Right lobe of liver (tissue), 6 donors: ENCODE measurements around the gene NAXD. TPM values are rescaled to one million over a fixed set of nuclear protein-coding genes. Genes with fewer than 3 reads are reported as not detected.

Source experiments
- ATAC-seq, 4 donors: fragments of 200-7000 bp; cut with Tn5 transposase; one replicate each; pipeline ENCODE4 v1.9.1; 2020; ENCODE audit warnings: mild to moderate bottlenecking in 4 of 4, moderate library complexity in 4 of 4
- DNase-seq, 3 donors: peaks; one replicate each; pipeline ENCODE4 v3.0.0-alpha.2; 2020
- H3K27ac ChIP-seq, 3 donors: fragments of 200-600 bp; one replicate each; pipeline ENCODE4 v1.8.0; 2022
- H3K27me3 ChIP-seq, 2 donors: fragments of 200-600 bp; one replicate each; pipeline ENCODE4 v1.8.0; 2022
- H3K36me3 ChIP-seq, 4 donors: fragments of 200-600 bp; sonication (generic) in 1 of 4; one replicate each; pipeline versions ENCODE4 v1.5.1 to v1.8.0; 2017 to 2022; ENCODE audit warnings: control low read depth in 1 of 4
- H3K4me1 ChIP-seq, 4 donors: fragments of 200-600 bp; sonication (generic) in 1 of 4; one replicate each; pipeline versions ENCODE4 v1.5.1 to v1.8.0; 2017 to 2022; ENCODE audit warnings: control low read depth in 1 of 4
- H3K4me3 ChIP-seq, 3 donors: fragments of 200-600 bp; one replicate each; pipeline ENCODE4 v1.8.0; 2022
- H3K9me3 ChIP-seq, 4 donors: fragments of 200-600 bp; sonication (generic) in 1 of 4; one replicate each; pipeline versions ENCODE4 v1.5.1 to v1.8.0; 2017 to 2022; ENCODE audit warnings: control low read depth in 1 of 4
- CTCF ChIP-seq, 4 donors: fragments of 200-600 bp in 3 of 4; fragments of 450-650 bp in 1 of 4; IDR thresholded peaks; one replicate each; pipeline versions ENCODE4 v1.5.1 to v1.8.0; 2016 to 2022; ENCODE audit warnings: antibody characterized with exemption in 4 of 4, mild to moderate bottlenecking in 2 of 4
- POLR2A ChIP-seq: fragments of 450-650 bp; IDR thresholded peaks from one replicate; pipeline ENCODE4 v1.6.1; 2017; ENCODE audit warnings: antibody characterized with exemption, mild to moderate bottlenecking
- WGBS: methylation state at CpG from one replicate; pipeline ENCODE4 v1.1.6; 2018; ENCODE audit warnings: low coverage, low lambda C conversion rate; ENCODE audit not compliant: insufficient coverage; ENCODE audit errors: missing lambda C conversion rate; 5-methylcytosine and 5-hydroxymethylcytosine counted together
- intact Hi-C, 2 donors: fragments of 100-400 bp; cut with DNase I; formaldehyde crosslinking; loops; one replicate each; pipeline versions ENCODE4 v1.11.2 to v1.14.1; 2022
- total RNA-seq, 6 experiments: library from RNA; depleted of rRNA in 2 of 6; stranded (reverse); fragments of >200 nt in 2 of 6; fragmentation: NEBNext Ultra II Directional in 3 of 6; extraction: Animal tissue kit (Norgen Biotek cat#: 25700) in 3 of 6; gene quantifications; one replicate each; pipeline versions ENCODE4 v1.1.0 to v1.2.4, GENCODE V29; 2016 to 2023
- donor health status: DM: no; HTN: yes; CAD: no.
- donor health status: DM: no; HTN: no; CAD: no.
- donor health status: DM: no; HTN: no; CAD: no.
- donor health status: DM: no; HTN: yes; CAD: no.
- donor health status: DM: no; HTN: yes; CAD: no.

The NAXD gene
- total RNA-seq, 6 experiments from 2014 or later, result 24.2 to 41.9 (median 29.9) TPM

GRCh38 chr13:110571896-110572777 is 43.2 kb upstream of the NAXD start:
- 65% methylated on average over 11 of the region's 20 CpGs for whole genome bisulfite sequencing
- Histone ChIP-seq H3K27me3 (no peaks in the 10 kb centered on the region), H3K4me1 (no peaks in the 10 kb centered on the region), H3K36me3 (no peaks in the 10 kb centered on the region), H3K27ac (no peak overlapping the region), H3K9me3 (no peaks in the 10 kb centered on the region), H3K4me3 (no peak overlapping the region)
- no peak for ATAC-seq
- TF ChIP-seq CTCF (IDR thresholded peaks at IDR 0.05), result no peak
- TF ChIP-seq POLR2A, result no peak
- intact Hi-C loops, result no loop called here
- DNase-seq, result peak in 1 of 3 donors; percentile 30

DNA sequence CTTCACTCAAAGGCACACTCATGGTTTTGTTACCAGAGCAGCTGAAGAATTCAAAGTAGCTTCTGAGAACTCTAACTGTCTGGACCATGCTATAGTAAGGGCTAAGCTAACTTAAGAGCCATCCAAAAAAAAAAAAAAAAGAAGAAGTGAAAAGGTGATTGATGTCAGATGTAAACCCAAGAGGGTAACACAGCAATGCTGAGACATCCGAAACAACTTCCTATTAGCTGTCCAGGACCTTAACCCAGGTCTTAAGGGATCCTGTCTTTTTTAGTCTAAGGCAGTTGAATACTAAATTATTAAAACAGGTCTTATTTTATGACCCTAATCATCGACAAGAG is 42.6 kb upstream of the NAXD start:
- TF ChIP-seq CTCF (IDR thresholded peaks at IDR 0.05) (no peak), POLR2A (no peak)
- Histone ChIP-seq H3K4me1 (no peaks in the 10 kb centered on the region), H3K27me3 (no peaks in the 10 kb centered on the region), H3K27ac (no peak overlapping the region), H3K9me3 (no peaks in the 10 kb centered on the region), H3K36me3 (no peaks in the 10 kb centered on the region), H3K4me3 (no peak overlapping the region)
- 69% methylated on average over 2 of the region's 2 CpGs for WGBS
- DNase-seq (no peak), ATAC-seq (no peak)
- intact Hi-C loops, result no loop called here

DNA sequence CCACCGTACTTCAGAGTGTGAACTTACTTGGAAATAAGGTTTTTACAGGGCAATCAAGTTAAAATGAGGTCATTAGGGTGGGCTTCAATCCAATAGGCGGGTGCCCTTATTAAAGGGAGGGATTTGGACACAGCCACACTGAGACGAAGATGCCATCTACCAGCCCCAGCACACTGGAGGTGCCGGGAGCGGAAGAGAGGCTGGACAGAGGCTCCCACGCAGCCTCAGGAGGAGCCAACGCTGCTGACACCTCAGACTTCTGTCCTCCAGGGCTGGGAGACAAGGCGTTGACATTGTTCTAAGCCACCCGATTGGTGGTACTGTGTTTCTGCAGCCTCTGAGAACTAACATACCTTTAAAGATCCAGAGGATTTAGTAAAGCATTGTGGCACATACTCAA is 41.2 kb upstream of the NAXD start:
- no peaks in the 10 kb centered on the region for H3K36me3 ChIP-seq
- TF ChIP-seq POLR2A (no peak), CTCF (IDR thresholded peaks at IDR 0.05) (no peak)

GRCh38 chr13:110575322-110576069 is 39.8 kb upstream of the NAXD start:
- WGBS, result 27% methylated on average over 9 of the region's 15 CpGs
- no peaks in the 10 kb centered on the region for H3K4me1 ChIP-seq
- no peaks in the 10 kb centered on the region for H3K36me3 ChIP-seq
- no peak overlapping the region for H3K4me3 ChIP-seq
- DNase-seq, result peak in 2 of 3 donors; percentile 57 to 65
- peak; percentile 56 to 83 (median 70) for ATAC-seq
- no peaks in the 10 kb centered on the region for H3K27me3 ChIP-seq
- intact Hi-C loops, result no loop called here
- H3K27ac ChIP-seq, result no peak overlapping the region
- TF ChIP-seq POLR2A (no peak), CTCF (IDR thresholded peaks at IDR 0.05) (peak in 2 of 4 donors; percentile 11 to 27)
- no peaks in the 10 kb centered on the region for H3K9me3 ChIP-seq

More for the DNA sequence above, 41.2 kb upstream of the NAXD start:
- Histone ChIP-seq H3K27me3 (no peaks in the 10 kb centered on the region), H3K4me1 (no peaks in the 10 kb centered on the region), H3K27ac (no peak overlapping the region), H3K4me3 (no peak overlapping the region), H3K9me3 (no peaks in the 10 kb centered on the region)
- peak in 1 of 3 donors; percentile 43 for DNase-seq
- 49% methylated on average over 4 of the region's 9 CpGs for WGBS
- intact Hi-C loops, result no loop called here
- ATAC-seq, result no peak
